HG02678 (cell line): ENCODE measurements around the gene HHLA2.
A peak's percentile ranks its signal among the peaks of the same experiment; 100 is the strongest.
"Not testable (repeated sequence)": the region's sequence is repeated elsewhere in the genome, so short reads cannot be mapped to it uniquely, and the experiment has no call there.

Experiments
- ATAC-seq: cut with Tn5 transposase; IDR thresholded peaks from one replicate; pipeline ENCODE4 v1.9.1; 2021; ENCODE audit warnings: mild to moderate bottlenecking, moderate library complexity; ENCODE audit not compliant: unreplicated experiment

Gene HHLA2

DNA sequence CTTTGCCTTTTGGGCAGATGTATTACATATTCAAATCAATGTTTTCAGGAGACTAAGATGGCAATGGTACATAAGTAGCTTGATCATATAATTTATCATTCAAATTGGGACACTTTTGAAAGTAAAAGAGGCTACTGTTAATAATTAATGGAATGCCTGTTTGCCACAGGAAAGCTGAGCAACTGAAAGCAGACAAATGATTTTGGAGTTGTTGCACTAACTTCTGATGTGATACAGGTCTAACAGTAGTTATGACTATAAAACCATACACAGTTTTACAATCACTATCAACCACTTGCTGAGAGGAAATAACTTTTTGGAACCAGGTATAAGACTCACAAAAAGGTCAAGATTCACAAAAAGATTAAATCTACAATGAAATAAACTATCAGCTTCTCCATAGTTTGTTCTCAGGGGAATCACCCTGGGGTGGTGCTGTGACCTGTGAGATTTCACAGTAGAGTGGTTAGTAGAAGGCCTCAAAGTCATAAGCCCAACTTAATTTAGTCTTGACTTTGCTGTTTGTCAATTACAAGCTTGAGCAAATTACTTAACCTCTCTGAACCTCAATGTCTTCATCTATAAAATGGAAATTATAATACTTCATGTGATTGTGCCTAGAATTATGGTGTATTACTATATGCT, 42.7 kb downstream of the HHLA2 start:
- ATAC-seq, result peak; percentile 50

DNA sequence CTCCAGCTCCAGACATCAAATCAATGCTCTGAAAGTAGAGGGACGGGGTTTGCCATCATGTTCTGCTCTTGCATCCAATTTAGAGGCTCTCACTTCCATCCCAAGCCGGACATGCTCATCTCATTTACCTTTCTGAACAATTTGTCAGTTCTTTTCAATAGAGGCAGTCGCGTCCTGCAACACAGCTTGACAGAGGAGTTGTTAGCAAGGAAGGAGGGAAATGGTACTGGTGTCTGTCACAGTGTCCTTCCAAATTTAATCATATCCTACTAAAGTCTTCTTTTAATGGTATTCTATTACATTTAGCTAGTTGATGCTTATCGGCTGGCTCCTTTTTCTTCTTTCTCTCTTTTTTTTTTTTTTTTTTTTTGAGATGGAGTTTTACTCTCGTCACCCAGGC, 45.6 kb downstream of the HHLA2 start:
- no peak for ATAC-seq

DNA sequence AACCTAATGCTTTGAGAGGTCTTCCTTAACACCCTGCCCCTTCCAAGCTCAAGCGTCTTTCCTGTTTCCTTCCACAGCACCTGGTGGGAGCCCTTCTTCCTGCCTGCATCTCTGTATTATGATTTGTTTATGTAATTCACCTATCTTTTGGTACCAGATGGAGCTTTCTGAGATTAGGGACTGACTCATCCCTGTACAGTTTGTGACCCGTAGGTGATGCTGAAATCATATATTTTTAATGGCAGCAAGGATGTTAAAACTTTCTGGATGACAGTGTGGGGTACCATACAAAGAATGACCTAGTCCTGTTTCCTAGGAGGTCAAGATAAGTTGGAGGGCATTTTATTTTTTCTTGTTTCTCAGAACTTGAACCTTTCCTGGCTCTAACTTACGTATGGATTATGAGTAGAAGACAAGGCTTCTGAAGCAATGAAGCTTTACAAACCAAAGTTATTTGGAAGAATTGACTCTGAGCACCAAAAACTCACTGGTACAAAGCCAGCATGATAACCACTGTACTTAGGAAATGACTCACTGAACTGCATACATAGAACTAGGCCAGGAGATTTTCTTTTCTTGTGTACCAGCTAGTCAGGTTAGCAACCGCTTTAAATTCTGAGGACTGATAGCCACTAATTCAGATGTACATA, 46.6 kb downstream of the HHLA2 start:
- ATAC-seq, result peak; percentile 59

DNA sequence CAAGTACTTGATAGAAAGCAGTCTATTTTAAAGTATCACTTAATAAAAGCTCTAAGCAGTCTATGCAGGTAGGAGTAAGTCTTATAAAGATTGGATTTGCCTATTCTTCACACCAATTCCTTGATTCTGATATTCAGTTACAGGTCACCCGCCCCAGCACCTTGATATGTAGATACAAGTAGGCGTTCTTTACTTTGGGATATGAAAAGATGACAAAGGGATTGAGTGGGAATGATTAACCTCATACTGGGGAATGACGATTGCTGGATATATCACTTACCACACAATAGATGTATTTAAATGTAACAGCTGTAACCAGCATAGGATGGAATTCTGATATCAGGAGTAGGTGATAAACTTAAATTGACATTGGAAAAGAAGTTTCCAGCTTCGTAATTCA, 47.1 kb downstream of the HHLA2 start:
- no peak for ATAC-seq

DNA sequence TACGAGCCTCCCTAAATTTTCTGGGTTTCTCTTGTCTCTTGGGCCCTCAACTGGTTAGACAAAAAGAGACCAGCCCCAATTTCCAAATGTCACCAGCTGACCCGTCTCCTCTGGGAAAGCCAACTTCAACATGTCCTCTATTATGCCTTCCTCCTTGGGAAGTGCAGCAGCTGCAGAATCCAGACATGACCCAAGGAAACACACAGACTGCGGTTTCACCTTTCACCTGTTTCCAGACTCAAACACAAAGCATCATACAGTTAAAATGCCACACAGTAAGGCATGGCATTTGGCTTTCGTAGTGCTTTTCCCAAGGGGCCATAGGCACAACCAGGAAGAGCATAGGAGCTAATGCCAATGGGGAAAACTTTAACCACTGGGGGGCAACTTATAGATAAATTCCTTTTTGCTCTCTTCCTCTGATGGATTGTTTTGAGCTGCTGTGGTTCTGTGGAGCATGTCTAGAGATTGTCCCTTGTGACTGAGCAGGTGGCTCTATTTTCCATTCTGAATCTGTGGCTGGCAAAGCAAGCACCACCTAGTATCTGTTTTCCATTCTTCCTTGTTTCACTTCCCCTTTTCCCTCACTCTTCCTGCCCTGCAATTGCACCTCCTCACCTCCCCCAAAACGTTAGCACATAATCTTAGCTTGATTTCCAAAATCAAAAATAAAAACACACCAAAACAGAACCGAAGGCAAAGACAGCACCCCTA, 49.3 kb downstream of the HHLA2 start:
- ATAC-seq, result no peak

DNA sequence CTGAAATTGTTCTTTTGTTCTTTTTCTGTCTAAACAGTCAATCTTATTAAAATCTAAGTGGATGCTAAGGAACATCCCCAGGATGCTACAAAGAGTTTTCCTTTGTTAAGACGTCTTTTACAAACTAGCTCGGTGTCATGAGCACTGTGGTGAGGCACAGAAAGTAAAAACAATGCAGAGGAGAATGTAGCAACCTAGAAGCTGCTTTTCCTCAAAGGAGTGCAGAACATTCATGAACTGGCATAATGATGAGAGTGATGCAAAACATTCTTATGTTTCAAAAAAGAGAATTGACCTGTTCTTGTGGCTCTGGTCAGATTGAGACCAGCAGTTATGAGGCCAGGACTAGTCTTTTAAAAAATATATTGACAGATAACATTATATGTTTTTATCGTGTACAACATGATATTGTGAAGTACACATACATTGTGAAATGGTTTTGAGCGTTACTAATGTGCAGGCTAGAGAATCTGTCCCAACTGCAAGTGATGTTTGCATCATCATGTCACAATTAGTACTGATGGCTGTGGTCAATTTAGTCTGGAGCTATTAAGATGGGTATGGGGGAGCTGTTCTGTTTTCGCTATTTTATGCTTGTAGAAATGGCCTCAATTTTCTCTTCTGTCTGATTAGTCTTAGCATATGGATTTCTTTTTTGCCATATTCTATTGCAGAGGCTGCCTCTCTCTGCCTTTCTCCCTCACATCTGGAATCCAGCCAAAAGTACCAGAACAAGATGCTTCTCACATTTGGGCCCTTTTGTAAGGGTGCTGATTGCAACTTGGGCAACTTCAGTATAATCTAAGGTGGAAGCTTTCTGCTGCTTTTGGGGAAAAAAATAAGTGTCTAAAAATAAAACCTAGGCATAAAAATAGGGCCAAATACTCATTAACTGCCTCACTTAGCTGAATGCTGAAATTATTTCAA, 50.2 kb downstream of the HHLA2 start:
- no peak for ATAC-seq

DNA sequence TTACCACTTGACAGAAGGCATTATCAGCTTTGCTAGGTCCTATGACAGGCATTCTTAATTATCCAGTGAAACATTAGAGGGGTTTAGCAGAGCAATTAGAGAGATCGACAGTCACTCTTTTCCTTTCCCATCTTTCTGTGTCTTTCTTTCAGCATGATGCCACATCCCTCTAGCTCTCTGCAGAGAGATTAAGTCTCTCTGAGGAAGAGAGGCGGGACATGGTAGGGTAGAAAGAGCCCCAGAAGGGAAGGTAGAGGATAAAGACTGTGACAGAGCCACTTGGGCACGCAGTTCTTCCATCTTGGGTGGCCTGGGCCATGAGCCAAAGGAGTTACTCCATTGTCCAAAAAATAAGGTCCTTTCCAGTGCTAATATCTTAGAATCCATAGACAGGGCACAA, 55.8 kb downstream of the HHLA2 start:
- ATAC-seq, result no peak

DNA sequence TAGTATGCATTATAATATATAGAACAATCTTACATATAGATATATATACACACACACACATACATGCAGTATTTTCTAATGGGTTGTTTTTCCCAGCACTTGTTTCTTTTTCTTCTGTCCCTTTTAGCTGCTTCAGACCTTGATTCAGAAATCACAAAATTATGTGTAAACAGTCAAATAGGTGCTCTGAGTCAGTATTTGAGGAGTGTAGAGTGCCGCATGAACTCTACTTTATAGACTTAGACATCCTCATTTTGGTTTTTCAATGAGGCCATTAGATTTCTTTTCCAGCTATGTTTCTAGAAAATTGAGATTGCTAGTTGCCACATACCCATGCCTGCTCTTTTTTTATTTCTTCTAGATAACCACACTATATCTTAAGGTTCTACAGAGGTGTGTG, 58.2 kb downstream of the HHLA2 start:
- ATAC-seq, result no peak

DNA sequence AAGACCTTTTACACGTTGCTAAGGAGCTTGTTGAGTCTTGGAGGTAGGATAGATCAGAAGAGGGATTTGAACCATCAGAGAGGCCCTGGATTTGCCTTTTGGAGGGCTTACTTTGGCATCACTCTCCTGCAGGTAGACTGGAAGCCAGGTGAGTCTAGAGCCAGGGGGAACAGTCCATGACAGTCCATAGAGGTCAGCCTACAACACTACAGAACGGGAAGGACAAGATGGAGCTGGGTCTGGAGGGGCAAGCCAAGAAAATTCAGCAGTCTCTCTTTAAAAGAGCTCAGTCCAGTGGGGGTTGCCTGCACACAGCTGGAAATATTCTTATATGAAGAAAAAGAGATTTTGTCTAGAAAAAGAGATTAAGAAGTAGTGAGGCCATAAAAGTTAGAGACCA, 60.7 kb downstream of the HHLA2 start:
- no peak for ATAC-seq

DNA sequence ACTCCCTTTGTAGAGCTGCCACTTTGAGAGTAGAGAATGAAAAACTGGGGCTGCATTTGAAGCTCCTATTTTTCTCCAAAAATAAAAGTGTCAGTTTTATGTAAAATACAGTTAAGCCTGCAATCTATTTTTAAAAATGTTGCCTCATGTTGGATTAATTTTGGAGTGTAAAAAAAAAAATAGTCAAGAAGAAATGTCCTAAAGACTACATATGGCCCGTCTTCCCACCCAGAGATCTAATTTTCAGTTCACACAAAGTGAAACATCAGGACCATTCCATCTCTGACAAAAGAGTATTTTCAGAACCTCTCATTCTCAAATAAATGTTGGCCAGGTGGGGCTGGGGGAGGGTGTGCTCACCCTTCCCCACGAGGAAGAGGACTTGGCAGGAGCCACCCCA, 62.7 kb downstream of the HHLA2 start:
- ATAC-seq, result no peak

DNA sequence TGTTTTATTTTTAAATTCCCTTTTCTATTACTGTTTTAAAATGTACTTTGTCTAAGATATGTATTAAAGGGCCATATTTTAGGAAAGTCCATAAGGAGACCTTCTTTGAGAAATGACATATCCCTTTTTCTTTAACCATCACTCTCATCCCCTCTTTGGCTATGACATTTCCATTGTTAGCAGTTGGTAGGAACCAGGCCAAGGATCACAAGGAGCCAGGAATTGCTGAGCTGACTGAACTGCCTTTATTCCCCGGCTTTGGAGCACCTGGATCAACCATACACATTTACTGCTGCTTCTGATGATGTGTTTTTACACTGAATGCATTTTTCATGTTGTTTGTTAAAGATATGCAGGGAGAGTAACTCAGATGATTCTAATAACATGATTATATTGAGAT, 79.7 kb downstream of the HHLA2 start:
- ATAC-seq, result no peak

DNA sequence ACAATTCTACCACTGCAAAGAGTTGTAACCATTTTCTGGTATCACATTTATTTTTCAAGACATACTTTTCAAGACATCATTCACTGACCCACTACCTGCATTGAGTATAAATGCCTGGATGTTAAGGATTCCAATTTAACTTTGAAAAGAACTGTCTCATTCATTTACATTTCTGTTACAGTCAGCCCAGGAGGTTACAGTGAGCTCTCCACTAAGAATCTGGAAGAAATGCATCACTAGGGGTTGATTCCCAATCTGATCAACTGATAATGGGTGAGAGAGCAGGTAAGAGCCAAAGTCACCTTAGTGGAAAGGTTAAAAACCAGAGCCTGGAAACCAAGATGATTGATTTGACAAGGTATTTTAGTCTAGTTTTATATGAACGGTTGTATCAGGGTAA, 81.0 kb downstream of the HHLA2 start:
- no peak for ATAC-seq

DNA sequence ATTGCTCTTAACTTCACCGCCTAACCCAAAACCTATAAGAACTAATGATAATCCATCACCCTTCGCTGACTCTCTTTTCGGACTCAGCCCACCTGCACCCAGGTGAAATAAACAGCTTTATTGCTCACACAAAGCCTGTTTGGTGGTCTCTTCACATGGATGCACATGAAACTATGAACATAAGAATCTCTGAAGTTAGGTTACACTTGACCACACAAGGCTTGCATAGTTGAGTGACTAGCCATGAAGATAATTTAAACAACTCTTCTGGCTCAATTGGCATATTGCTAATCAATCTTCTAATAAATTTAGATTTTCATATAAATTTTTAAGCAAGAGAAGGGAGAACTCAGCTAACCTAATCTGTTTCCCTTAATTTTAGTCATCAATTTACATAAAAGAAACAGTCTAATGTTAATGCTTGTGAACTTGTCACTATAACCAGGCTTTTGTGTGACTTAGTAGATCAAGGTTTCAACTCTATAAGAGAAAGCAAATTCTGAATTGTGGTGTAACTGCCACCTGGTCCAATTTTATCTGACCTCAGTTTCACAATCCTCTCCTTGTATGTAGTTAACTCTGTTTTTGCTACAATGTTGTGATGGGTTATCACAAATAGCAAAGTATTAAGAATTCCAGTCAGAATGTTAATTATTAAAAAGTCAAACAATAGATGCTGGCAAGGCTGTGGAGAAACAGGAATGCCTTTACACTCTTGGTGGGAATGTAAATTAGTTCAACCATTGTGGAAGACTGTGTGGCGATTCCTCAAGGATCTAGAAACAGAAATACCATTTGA, 82.0 kb downstream of the HHLA2 start:
- ATAC-seq, result peak; percentile 62

DNA sequence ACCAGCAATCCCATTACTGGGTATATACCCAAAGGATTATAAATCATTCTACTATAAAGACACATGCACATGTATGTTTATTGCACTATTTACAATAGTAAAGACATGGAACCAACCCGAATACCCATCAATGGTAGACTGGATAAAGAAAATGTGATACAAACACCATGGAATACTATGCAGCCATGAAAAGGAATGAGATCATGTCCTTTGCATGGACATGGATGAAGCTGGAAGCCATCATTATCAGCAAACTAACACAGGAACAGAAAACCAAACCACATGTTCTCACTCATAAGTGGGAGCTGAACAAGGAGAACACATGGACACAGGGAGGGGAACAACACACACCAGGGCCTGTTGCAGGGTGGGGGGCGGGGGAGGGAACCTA, 82.6 kb downstream of the HHLA2 start:
- ATAC-seq, result not testable (repeated sequence)

DNA sequence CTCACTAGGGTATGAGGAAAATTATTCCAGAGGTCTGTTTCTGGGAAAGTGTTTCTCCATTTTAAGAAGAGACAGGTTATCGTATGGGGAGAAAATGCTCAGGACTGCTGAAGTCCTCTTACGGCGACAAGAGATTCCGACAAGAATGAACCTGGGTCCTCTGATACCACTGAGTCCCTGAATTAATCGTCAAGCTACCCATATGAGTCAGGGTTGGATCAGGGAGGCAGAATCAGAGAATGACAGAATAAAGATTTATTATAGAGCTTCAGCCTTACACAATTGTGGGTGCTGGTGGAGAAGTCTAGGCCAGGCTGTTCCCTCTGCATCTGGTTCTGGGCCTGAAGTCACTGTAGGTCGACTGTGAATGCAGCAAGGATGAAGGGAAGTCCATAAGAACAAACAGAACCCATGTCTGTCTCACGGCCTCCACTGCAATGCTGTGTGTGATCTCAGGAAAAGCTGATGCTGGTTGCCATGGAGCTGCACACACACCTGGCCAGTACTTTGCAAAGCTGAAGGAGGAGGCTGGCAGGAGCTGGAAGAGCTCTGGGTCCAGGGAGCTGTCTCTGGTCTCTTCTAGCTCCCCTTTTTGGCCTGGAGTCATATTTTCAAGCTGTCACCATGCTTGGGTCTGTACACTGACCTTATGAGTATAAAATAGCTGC, 83.9 kb downstream of the HHLA2 start:
- ATAC-seq, result no peak

DNA sequence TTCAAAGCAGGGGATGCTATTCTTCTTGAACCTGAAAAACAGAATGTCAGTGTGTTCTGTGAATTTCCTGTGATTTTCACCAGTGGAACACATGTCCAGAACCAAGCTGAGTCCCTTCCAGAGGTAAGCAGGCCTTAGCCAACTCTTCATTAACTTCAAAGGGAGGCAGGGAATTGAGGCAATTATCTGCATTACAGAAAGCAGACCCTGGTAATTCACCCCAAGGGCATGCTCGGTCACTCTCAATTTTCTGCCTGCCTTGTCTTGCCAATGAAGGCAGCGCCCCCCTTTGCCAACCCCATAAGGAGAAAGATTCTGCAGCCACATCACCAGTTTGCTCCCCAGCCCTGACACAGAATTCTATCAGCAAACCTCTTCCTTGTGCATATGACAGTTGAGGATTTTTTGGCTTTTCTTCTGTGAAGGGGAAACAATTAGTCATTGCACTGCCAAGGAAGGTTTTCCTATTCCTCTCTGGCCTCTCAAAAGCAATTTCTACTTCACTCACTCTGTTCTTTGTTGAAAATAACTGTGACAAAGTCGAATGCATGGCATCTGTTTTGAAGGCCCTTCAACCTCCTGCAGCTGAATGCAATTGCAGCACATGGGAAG, 85.3 kb downstream of the HHLA2 start:
- no peak for ATAC-seq

DNA sequence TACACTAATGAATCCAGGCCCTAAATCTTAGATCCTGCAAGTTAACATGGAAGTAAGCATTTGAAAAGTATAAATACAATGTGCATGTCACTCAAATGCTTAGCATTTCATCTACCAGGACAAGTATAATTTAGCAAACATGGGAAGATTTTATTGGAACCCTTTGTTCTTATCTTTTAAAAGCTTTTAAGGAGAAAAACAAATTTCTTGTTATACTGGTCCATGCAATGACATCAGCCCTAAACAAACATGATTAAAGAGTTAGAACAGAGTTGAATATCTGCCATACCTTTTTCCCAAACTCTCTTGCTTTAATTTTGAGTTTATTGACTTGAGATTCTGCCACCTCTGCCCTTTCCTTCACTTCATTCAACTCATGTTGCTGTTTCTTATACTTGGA, 87.0 kb downstream of the HHLA2 start:
- ATAC-seq, result no peak

DNA sequence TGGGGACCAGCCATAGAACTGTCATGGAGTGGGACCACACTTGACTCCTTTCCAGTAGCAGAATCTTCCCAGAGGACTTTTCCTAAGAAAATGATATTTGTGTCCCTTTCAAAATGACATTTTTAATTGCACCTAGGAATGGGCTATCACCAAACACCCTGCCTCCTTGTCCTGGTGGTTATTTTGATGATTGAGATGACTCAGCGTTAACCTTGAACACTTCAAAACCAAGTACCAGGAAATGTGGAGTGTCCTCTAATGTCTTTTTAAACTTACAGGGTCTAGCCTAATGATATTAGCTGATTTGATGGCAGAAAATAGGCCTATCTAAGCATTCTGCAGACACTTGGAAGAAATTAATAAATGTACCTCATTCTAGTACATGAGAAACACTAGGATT, 90.7 kb downstream of the HHLA2 start:
- no peak for ATAC-seq
